Limb (tissue), 2 donors: Measurements from ENCODE around the gene ADAT2.

Source experiments
- DNase-seq, 2 donors: peaks; one replicate each; pipeline ENCODE4 v3.0.0-alpha.2; 2016; ENCODE audit errors: extremely low spot score in 2 of 2

The ADAT2 gene

DNA sequence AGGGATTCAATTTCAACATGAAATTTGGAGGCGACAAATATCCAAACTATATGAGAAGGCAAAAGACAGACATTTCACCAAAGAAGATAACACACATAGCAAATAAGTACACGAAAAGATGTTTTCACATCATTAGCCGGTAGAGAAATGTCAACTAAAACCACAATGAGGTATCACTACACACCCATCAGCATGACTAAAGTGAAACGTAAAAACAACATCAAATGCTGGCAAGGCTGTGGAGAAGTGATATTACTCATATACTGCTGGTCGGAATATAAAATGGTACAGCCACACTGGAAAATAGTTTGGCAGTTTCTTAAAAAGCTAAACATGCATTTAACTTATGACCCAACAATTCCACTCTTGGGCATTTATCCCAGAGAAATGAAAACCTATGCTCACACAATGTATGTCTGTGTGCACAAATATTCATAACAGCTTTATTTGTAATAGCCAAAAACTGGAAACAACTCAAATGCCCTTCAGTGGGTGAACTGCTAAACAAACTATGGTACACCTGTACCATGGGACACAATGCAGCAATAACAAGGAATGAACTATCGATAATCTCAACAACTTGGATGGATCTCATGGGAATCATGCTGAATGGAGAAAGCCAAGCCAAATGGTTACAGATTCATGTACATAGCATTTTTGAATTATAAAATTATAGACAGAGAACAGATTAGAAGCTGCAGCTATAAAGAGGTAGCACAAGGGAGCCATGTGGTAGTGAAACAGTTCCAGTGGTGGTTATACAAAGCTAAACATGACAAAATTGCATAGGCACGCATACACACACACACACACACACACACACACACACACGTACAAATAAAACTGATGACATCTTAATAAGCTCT is 8.6 kb downstream of the ADAT2 start:
- no peak for DNase-seq

DNA sequence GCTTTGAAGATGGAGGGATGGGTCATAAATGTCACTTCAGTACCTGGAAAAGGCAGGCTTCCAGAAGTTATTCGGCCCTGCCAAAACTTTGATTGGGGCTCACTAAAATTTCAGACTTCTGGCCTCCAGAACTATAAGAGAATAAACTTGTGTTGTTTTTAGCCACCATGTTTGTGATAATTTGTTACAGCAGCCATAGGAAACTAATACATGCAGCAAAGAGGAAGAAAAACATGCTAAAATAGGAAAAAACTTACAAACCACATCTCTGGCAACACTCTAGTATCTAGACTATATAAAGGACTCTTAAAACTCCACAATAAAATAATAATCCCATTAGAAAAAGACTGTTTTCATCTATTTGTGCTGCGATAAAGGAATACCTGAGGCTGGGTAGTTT is 9.5 kb downstream of the ADAT2 start:
- no peak for DNase-seq

DNA sequence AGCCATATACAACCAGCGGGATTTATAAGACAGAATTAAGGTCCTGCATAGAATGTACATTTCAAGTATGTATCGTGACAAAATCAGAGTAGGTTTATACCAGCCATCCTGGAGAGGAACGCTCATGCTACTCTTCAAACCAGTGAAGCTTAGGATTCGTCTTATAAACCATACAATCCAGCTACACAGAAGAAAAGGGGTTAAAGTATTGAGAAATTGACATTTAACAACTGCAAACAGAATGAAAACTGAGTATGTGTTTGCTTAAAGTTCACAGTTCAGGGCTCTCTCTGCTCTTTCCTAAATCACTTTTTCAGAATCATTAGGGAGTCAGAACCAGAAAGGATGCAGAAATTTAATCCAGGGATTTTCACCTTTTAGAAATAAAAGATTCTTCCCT is 17.9 kb downstream of the ADAT2 start:
- DNase-seq = no peak

DNA sequence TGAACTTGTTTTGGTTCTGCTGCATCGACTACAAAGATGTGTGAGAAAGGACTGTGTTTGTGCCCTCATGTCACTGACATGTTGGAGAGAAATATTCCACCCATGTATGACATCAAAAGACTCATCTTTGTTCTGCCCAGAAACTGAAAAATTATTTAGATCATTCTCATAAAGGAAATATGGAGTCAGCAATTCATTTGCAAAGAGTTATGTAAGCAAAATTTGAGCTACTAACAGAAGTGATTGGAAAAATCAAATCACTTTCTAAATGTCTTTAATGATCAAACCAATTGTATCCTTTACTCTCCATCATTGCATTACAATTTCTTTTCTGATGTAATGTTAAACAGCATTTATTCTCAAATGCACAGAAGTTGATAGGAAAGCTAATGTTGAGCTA is 19.3 kb downstream of the ADAT2 start:
- DNase-seq = no peak

DNA sequence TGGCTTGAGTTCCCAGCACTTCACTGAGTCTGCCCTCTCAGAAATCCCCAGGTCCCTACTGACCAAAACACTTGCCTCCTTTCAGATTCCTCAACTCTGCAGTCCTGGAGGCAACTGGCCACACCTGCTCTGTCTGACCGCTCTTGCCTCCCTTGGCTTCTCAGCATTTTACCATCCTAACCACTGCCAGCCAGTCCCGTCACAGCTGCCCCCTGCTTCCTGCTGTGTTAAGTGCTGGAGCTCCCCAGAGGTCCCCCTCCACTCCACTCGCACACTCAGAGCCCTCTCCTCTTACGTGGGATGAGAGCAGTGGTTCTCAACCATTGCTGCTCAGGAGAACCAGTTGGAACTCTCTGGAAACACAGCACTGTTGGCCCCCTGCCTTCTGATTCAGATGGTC is 20.5 kb downstream of the ADAT2 start:
- DNase-seq = no peak

- peak; percentile 83 to 86 for DNase-seq
Observed at GRCh38 chr6:143427109-143427817, 23.2 kb downstream of the ADAT2 start.

DNA sequence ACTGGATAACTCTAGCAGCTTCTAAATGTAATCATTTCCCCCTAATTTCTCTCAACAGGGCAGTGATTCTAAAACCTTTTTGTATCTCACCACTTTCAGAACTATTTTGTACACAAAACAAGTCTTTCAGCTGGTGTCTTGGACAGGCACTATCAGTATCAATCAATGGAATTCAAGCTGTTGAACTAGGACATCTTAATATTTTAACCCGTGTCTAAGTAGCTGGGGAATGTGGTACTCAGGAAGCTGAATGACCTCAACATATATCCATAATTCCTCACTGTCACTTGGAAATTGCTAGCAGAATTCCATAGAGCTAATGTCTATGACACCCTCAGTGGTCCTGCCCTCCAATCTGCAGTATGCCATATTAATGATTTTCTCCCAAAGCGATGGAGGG is 24.5 kb downstream of the ADAT2 start:
- no peak for DNase-seq

DNA sequence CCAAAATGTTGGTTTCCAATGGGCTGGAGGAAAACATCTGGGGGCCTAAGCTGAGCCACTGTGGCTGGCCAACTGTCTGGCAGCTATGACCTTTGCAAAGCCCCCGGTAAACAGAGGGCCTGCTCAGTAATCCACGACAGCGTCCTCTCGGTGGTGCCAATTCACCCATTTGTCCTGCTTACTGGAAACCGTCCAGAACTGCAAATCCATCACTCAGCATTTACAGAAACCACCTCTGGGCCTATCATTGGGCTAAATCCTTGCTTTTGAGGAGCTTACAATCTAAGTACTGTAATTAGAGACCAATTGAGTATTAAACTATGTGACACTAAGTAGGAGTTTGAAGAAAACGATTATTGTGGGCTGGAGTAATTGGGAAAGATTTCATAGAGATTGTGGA is 31.0 kb downstream of the ADAT2 start:
- DNase-seq = no peak

DNA sequence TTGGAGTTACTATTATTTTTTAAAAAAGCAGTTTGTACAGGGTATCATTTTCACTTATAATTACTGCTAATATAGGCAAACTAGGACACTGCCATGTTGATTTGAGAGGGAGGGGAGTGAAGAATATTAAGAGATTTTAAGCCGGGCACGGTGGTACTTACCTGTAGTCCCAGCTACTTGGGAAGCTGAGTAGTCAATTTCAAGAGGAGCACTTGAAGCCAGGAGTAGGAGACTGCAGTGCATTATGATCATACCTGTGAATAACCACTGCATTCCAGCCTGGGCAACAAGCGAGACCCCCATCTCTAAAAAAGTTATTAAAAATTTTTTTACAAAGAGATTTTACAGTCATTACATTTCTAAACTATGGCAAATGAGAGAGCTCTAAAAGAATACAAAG is 35.7 kb downstream of the ADAT2 start:
- DNase-seq = no peak

- no peak for DNase-seq
Observed at GRCh38 chr6:143410859-143411270, 39.6 kb downstream of the ADAT2 start.

DNA sequence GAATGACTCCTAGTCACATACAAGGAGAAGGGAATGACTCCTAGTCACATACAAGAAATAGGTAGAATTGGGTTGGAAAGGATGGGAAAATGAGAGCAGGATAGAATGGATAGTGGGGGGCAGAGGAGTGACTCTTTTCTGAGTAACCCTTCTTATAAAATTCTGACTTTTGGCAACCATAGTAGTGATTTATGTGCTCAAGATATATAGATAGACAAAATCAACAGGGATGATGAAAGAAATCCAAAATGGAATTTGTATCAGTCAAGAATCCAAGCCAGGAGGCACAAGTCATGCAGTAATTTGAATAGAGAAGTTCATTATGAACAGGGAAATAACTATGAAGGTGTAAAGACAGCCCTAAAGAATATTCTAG is 41.7 kb downstream of the ADAT2 start:
- DNase-seq = no peak

DNA sequence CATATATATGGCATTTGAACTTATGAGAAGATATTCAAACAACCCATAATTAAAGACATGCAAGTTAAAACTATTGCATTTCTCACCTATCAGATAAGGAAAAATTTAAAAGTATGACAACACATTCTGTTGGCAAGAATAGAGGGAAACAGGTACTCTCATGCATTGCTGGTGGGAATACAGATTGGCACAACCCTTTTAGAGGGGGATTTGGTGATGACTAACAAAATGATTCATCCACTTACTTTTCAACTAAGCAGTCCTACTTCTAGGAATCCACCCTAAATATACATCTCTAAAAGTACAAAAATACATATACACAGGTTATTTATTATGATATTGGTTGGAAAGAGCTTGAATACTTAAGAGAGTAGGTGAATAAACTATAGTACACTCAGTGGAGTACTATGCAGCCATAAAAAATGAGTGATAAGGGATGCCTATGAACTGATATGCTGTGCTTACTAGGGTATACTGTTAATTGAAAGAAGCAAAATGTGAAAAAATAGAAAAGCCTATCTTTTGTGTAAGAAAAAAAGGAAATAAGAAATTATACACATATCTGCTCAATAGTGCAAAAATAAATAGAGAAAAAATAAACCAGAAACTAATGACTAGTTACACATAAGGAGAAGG is 42.2 kb downstream of the ADAT2 start:
- DNase-seq = no peak

DNA sequence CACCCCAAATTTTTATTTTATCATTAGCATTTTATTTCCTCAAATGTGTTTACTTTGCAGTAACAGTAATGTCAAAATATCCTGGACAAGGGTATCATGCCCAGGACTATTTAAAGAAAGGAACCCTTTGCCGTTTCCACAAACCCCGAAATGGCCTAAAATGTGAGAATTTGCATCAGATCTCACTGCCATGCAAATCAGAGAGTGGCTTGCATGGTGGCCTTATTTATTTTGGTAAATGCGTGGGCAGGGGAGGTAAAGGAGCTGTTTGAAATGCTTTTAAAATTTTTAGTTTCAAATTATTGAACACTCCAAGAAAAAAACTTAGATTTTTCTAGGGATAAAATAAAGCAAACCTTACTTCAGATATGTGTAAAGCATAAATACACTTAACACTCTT is 43.8 kb downstream of the ADAT2 start:
- DNase-seq = no peak

DNA sequence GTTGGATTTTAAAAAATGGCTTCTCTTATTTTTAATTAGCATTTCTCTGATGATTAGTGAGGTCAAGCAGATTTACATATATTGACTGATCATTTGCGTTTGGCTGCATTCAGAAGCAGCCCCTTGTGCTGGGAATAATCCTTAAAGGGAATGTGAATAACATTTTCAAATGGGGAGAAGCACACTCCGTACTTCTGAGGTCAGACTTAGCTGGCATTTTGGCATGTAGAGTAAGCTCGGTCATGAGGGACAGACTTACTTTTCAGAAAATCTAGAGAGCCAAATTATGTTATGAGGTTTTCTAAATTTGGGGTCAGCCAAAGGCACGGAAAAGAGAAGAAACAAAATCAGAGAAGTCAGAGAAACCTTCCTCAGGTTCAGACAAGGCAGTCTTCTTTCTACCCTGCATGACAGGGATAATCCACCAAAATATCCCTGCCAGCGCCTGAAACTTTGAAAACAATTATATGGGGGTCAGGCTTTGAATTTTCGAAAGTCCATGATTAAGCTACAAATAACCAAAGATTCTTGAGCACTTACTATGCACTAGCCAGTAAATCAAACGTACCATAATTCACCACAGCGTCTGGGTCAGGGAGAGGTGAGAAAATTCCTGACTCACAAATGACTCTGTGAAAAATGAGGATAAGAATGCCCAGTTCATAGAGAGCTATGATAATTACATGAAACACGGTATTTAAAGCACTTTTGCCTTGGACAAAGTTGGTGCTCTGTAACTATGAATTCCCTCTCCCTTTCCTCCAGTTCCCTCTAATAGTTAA is 44.9 kb downstream of the ADAT2 start:
- no peak for DNase-seq

DNA sequence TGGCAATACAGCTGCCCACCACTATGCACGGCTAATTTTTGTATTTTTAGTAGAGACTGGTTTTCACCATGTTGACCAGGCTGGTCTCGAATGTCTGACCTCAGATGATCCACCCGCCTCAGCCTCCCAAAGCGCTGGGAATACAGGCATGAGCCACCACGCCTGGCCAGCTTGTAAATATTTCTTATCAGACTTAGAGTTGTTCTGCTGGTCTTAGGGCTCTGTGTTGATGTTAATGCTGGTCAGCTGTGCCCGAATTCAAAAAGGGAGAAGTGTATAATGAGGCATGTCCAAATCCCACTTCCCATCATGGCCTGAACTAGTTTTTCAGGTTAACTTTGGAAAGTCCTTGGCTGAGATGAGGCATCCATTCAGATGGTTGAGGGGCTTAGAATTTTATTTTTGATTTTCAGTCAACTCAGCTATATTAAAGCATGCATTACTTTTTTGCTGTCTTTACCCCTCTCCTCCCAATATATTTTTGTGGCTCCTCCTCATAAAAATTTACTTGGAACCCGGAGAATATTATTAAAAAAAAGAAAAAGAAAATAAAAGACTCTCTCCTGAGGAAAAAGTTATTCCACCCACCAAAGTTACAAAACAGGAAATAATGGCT is 47.7 kb downstream of the ADAT2 start:
- DNase-seq = no peak

- no peak for DNase-seq
Observed at GRCh38 chr6:143401636-143402370, 48.7 kb downstream of the ADAT2 start.

- no peak for DNase-seq
Observed at GRCh38 chr6:143401068-143401446, 49.4 kb downstream of the ADAT2 start.

GRCh38 chr6:143400258-143401067 is 50.0 kb downstream of the ADAT2 start:
- peak in 1 of 2 donors; percentile 21 for DNase-seq

DNA sequence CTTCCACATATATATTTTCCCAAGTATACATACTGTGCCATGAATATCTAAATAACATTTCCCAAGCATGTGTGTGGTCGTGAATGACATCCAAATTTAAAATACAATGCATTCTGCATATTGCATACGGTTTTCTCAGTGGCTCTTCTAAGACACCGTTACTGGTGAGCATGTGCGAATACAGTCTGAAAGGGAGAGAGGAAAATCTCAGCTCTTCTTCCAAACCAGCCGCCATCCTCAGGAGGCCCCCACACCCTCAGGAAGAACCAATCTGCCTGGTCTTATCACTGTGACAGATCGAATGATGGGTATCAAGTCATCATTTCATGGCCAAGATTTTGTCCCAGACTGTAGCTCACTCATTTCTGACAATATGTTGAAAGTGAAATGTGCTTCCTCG is 50.7 kb downstream of the ADAT2 start:
- DNase-seq = peak in 1 of 2 donors; percentile 45

DNA sequence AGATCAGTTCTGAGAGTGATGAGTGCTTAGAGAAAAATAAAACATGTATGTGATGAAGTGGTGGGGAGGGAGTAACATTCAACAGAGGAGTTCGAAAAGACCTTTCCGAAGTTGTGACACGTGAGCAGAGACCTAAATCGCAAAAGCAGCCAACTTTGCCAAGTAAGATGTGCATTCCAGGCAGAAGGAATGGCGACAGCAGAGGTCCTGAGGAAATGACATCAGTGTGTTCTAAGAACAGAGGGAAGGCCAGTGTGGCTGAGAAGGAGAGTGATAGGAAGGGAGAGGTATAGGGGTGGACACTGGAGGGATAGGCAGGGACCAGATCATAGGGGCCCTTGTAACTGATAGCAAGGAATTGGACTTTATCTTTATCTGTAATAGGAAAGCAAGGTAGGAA is 51.3 kb downstream of the ADAT2 start:
- peak in 1 of 2 donors; percentile 23 for DNase-seq
